GM23338 (cell line): Measurements from ENCODE around the gene DEFB124.

Experiments
- CREB1 ChIP-seq: fragments of 250-450 bp; sonication (Bioruptor Pico); IDR thresholded peaks from 2 replicates; pipeline ENCODE4 v1.5.0; 2020; ENCODE audit warnings: low read depth, mild to moderate bottlenecking, moderate library complexity
- EZH2 ChIP-seq: fragments of 200-600 bp; sonication (generic); IDR thresholded peaks from one replicate; pipeline ENCODE4 v1.8.0; 2017; ENCODE audit warnings: antibody characterized with exemption, mild to moderate bottlenecking, low read depth; ENCODE audit not compliant: unreplicated experiment
- EZH2phosphoT487 ChIP-seq: fragments of 200-600 bp; sonication (generic); IDR thresholded peaks from one replicate; pipeline ENCODE4 v1.8.1; 2018; ENCODE audit warnings: antibody characterized with exemption; ENCODE audit not compliant: unreplicated experiment
- JUNB ChIP-seq: IDR thresholded peaks from one replicate; pipeline ENCODE4 v1.6.1; 2016; ENCODE audit warnings: antibody characterized with exemption; ENCODE audit not compliant: unreplicated experiment
- NANOG ChIP-seq: IDR thresholded peaks from 2 replicates; pipeline ENCODE4 v1.6.1; 2016; ENCODE audit warnings: antibody characterized with exemption, borderline replicate concordance
- POLR2AphosphoS5 ChIP-seq: IDR thresholded peaks from 2 replicates; pipeline ENCODE4 v1.6.1; 2016; ENCODE audit warnings: antibody characterized with exemption, low read depth
- ZNF114 ChIP-seq: fragments of 250-450 bp; sonication (Bioruptor Pico); IDR thresholded peaks from 2 replicates; pipeline ENCODE4 v1.5.0; 2020; ENCODE audit warnings: mild to moderate bottlenecking, moderate library complexity
- TF ChIP-seq, protein P1 (sequence below), 2 experiments: fragments of 200-600 bp in 1 of 2; sonication (generic) in 1 of 2; conservative IDR thresholded peaks; 2 replicates each; pipeline versions ENCODE4 v1.5.1 to v1.6.1; 2016 to 2017; ENCODE audit warnings: antibody characterized with exemption in 2 of 2, low read depth in 2 of 2, mild to moderate bottlenecking in 2 of 2, moderate library complexity in 1 of 2
- TF ChIP-seq, protein P2 (sequence below): IDR thresholded peaks from one replicate; pipeline ENCODE4 v1.6.1; 2018; ENCODE audit warnings: antibody characterized with exemption; ENCODE audit not compliant: unreplicated experiment

DNA sequence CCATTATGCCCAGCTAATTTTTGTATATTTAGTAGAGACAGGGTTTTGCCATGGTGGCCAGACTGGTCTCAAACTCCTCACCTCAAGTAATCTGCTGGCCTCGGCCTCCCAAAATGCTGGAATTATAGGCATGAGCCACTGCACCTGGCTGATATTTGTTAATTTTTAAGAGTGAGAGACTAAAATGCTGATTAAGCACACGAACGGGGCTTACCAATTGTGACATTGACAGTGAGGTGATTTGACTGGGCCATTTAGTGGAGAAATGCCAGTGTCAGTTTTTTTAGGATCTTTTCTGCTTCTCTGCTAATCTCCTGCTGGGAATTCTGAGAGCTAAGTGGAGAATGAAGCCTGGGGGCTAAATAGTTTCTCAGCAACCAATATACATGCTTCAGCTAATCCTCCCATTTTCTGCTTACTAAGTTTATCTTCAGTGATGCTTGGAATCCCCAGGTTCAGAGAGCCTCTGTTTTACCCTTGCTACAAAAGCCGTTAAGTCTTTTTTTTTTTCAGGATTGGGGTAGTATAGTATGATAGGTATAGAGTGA, 44.3 kb downstream of the DEFB124 start:
- TF ChIP-seq EZH2phosphoT487 (no peak), EZH2 (no peak), POLR2AphosphoS5 (no peak), NANOG (no peak), JUNB (no peak), CREB1 (CRISPR knock-in tag) (no peak), ZNF114 (CRISPR knock-in tag) (no peak)
- TF ChIP-seq, protein P1, sequence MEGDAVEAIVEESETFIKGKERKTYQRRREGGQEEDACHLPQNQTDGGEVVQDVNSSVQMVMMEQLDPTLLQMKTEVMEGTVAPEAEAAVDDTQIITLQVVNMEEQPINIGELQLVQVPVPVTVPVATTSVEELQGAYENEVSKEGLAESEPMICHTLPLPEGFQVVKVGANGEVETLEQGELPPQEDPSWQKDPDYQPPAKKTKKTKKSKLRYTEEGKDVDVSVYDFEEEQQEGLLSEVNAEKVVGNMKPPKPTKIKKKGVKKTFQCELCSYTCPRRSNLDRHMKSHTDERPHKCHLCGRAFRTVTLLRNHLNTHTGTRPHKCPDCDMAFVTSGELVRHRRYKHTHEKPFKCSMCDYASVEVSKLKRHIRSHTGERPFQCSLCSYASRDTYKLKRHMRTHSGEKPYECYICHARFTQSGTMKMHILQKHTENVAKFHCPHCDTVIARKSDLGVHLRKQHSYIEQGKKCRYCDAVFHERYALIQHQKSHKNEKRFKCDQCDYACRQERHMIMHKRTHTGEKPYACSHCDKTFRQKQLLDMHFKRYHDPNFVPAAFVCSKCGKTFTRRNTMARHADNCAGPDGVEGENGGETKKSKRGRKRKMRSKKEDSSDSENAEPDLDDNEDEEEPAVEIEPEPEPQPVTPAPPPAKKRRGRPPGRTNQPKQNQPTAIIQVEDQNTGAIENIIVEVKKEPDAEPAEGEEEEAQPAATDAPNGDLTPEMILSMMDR (conservative IDR thresholded peaks at IDR 0.05; ENCODE audit: low read depth in 2 of 2), result no peak
- TF ChIP-seq, protein P2, sequence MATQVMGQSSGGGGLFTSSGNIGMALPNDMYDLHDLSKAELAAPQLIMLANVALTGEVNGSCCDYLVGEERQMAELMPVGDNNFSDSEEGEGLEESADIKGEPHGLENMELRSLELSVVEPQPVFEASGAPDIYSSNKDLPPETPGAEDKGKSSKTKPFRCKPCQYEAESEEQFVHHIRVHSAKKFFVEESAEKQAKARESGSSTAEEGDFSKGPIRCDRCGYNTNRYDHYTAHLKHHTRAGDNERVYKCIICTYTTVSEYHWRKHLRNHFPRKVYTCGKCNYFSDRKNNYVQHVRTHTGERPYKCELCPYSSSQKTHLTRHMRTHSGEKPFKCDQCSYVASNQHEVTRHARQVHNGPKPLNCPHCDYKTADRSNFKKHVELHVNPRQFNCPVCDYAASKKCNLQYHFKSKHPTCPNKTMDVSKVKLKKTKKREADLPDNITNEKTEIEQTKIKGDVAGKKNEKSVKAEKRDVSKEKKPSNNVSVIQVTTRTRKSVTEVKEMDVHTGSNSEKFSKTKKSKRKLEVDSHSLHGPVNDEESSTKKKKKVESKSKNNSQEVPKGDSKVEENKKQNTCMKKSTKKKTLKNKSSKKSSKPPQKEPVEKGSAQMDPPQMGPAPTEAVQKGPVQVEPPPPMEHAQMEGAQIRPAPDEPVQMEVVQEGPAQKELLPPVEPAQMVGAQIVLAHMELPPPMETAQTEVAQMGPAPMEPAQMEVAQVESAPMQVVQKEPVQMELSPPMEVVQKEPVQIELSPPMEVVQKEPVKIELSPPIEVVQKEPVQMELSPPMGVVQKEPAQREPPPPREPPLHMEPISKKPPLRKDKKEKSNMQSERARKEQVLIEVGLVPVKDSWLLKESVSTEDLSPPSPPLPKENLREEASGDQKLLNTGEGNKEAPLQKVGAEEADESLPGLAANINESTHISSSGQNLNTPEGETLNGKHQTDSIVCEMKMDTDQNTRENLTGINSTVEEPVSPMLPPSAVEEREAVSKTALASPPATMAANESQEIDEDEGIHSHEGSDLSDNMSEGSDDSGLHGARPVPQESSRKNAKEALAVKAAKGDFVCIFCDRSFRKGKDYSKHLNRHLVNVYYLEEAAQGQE, result no peak
